Measurements from ENCODE around the gene ABCA6. TPM values are rescaled to one million over a fixed set of nuclear protein-coding genes. Genes with fewer than 3 reads are reported as not detected.

ABCA6 gene
- total RNA-seq, 1 donor, result 3.9 TPM

- DNase-seq (ENCODE audit: low read depth), result no peak
- TF ChIP-seq CTCF (IDR thresholded peaks at IDR 0.05; ENCODE audit: insufficient read depth, low read depth, low read length), result no peak
- no peak overlapping the region for H3K4me3 ChIP-seq (ENCODE audit: low read depth, low read length)
Observed at GRCh38 chr17:69061721-69062556, 79.8 kb downstream of the ABCA6 start.

GRCh38 chr17:69060822-69061221 lies 80.9 kb downstream of the ABCA6 start, which contains the start of gene ABCA9:
ABCA9 (minus strand) TSS chr17:69060927; CDS start chr17:69051126, 9,801 bp downstream.
- no peak within 1 kb of the TSS for H3K4me3 ChIP-seq (ENCODE audit: low read depth, low read length)
- TF ChIP-seq CTCF (IDR thresholded peaks at IDR 0.05; ENCODE audit: insufficient read depth, low read depth, low read length), result no peak
- peak; percentile 79 for DNase-seq (ENCODE audit: low read depth)

GRCh38 chr17:69059458-69060175 lies 82.1 kb downstream of the ABCA6 start:
- peak; percentile 42 for DNase-seq (ENCODE audit: low read depth)
- no peak for TF ChIP-seq CTCF (IDR thresholded peaks at IDR 0.05; ENCODE audit: insufficient read depth, low read depth, low read length)
- H3K4me3 ChIP-seq (ENCODE audit: low read depth, low read length), result no peak overlapping the region

- TF ChIP-seq CTCF (IDR thresholded peaks at IDR 0.05; ENCODE audit: insufficient read depth, low read depth, low read length), result peak; percentile 15
- no peak for DNase-seq (ENCODE audit: low read depth)
- no peak overlapping the region for H3K4me3 ChIP-seq (ENCODE audit: low read depth, low read length)
Observed at GRCh38 chr17:69058165-69058564, 83.5 kb downstream of the ABCA6 start.

- no peak overlapping the region for H3K4me3 ChIP-seq (ENCODE audit: low read depth, low read length)
- DNase-seq (ENCODE audit: low read depth), result no peak
- no peak for TF ChIP-seq CTCF (IDR thresholded peaks at IDR 0.05; ENCODE audit: insufficient read depth, low read depth, low read length)
Observed at GRCh38 chr17:69057280-69057679, 84.4 kb downstream of the ABCA6 start.

- no peak for DNase-seq (ENCODE audit: low read depth)
Observed at GRCh38 chr17:69056179-69056823, 85.4 kb downstream of the ABCA6 start.

More at GRCh38 chr17:69056179-69056823, 85.4 kb downstream of the ABCA6 start:
- H3K4me3 ChIP-seq (ENCODE audit: low read depth, low read length), result no peak overlapping the region
- no peak for TF ChIP-seq CTCF (IDR thresholded peaks at IDR 0.05; ENCODE audit: insufficient read depth, low read depth, low read length)
